GM18870 (cell line): Measurements from ENCODE around the gene PPP2R2C.

Experiments
- ATAC-seq: cut with Tn5 transposase; IDR thresholded peaks from one replicate; pipeline ENCODE4 v1.9.1; 2021; ENCODE audit warnings: moderate library complexity; ENCODE audit not compliant: unreplicated experiment

PPP2R2C gene

GRCh38 chr4:6494431-6495295 is 22.2 kb upstream of the PPP2R2C start:
- no peak for ATAC-seq

- ATAC-seq: no peak
Observed at GRCh38 chr4:6493658-6494304, 21.4 kb upstream of the PPP2R2C start.

- no peak for ATAC-seq
Observed at GRCh38 chr4:6492861-6493657, 20.6 kb upstream of the PPP2R2C start.

GRCh38 chr4:6492027-6492590 is 19.7 kb upstream of the PPP2R2C start:
- ATAC-seq: no peak

GRCh38 chr4:6491235-6491634 is 18.8 kb upstream of the PPP2R2C start:
- no peak for ATAC-seq

GRCh38 chr4:6489927-6490326 is 17.5 kb upstream of the PPP2R2C start:
- ATAC-seq: no peak

GRCh38 chr4:6487466-6487865 is 15.1 kb upstream of the PPP2R2C start:
- no peak for ATAC-seq

- ATAC-seq: no peak
Observed at GRCh38 chr4:6480534-6481088, 8.2 kb upstream of the PPP2R2C start.

- no peak for ATAC-seq
Observed at GRCh38 chr4:6478546-6479220, 6.3 kb upstream of the PPP2R2C start.

- ATAC-seq: no peak
Observed at GRCh38 chr4:6476893-6477292, 4.5 kb upstream of the PPP2R2C start.

- no peak for ATAC-seq
Observed at GRCh38 chr4:6475492-6476020, 3.1 kb upstream of the PPP2R2C start.

- ATAC-seq: no peak
Observed at GRCh38 chr4:6474705-6475457, 2.5 kb upstream of the PPP2R2C start.

GRCh38 chr4:6474053-6474568 is 1.7 kb upstream of the PPP2R2C start:
- ATAC-seq: no peak

- no peak for ATAC-seq
Observed at GRCh38 chr4:6473264-6474052, 1.0 kb upstream of the PPP2R2C start.

GRCh38 chr4:6472008-6472386 is 417 bp downstream of the PPP2R2C start:
- no peak for ATAC-seq

- no peak for ATAC-seq
Observed at GRCh38 chr4:6471307-6472007, 957 bp downstream of the PPP2R2C start.

- no peak for ATAC-seq
Observed at GRCh38 chr4:6470502-6471306, 1.7 kb downstream of the PPP2R2C start.
